Cardiac muscle cell (in vitro differentiated cells and primary cell): ENCODE measurements around the gene PRAF2. TPM values are rescaled to one million over a fixed set of nuclear protein-coding genes. Genes with fewer than 3 reads are reported as not detected.

Source experiments
- DNase-seq, 2 donors: peaks; one replicate each; pipeline versions ENCODE4 v3.0.0 to v3.0.0-alpha.2; 2010 to 2017; ENCODE audit warnings: low read depth in 1 of 2, low spot score in 1 of 2
- H3K27ac ChIP-seq: fragments of 200-600 bp; sonication (generic); 2 replicates; pipeline ENCODE4 v1.5.1; 2016
- H3K27me3 ChIP-seq: fragments of 200-600 bp; sonication (generic); 2 replicates; pipeline ENCODE4 v1.6.0; 2016; ENCODE audit warnings: control low read depth
- H3K36me3 ChIP-seq: fragments of 200-600 bp; sonication (generic); 2 replicates; pipeline ENCODE4 v1.5.1; 2016; ENCODE audit warnings: control low read depth
- H3K4me1 ChIP-seq: fragments of 200-600 bp; sonication (generic); 2 replicates; pipeline ENCODE4 v1.8.1; 2017; ENCODE audit warnings: low read depth, mild to moderate bottlenecking, mixed run types
- H3K4me3 ChIP-seq: fragments of 200-600 bp; sonication (generic); 2 replicates; pipeline ENCODE4 v1.5.1; 2016; ENCODE audit warnings: mild to moderate bottlenecking
- H3K9me3 ChIP-seq: fragments of 200-600 bp; sonication (generic); 2 replicates; pipeline ENCODE4 v1.5.1; 2017; ENCODE audit warnings: low read depth, mild to moderate bottlenecking, control low read depth
- CTCF ChIP-seq: IDR thresholded peaks from 2 replicates; pipeline ENCODE4 v1.5.1; 2012; ENCODE audit warnings: low read depth, mild to moderate bottlenecking, low read length
- polyA plus RNA-seq: library from polyadenylated mRNA; unstranded; fragments of >200 nt; fragmentation: Nextera tagmentation; extraction: Ambion mirVana; gene quantifications from 2 replicates; pipeline ENCODE4 v1.2.1, GENCODE V29; 2016
- total RNA-seq: library from RNA; depleted of rRNA; stranded (reverse); fragments of >200 nt; gene quantifications from 2 replicates; pipeline ENCODE4 v1.2.3, GENCODE V29; 2016

Gene PRAF2
- total and polyA plus RNA-seq, 2 experiments from 2014 or later = 30.3 to 76.7 TPM

- TF ChIP-seq CTCF = no peak
- H3K4me1 ChIP-seq = no peaks in the 10 kb centered on the region
- no peak for DNase-seq
- no peaks in the 10 kb centered on the region for H3K36me3 ChIP-seq
- no peaks in the 10 kb centered on the region for H3K27me3 ChIP-seq
- H3K27ac ChIP-seq = no peak overlapping the region
- H3K9me3 ChIP-seq = no peaks in the 10 kb centered on the region
- no peak overlapping the region for H3K4me3 ChIP-seq
Measured at GRCh38 chrX:49089553-49089952, 15.8 kb upstream of the PRAF2 start.

- H3K9me3 ChIP-seq = no peaks in the 10 kb centered on the region
- no peaks in the 10 kb centered on the region for H3K27me3 ChIP-seq
- no peaks in the 10 kb centered on the region for H3K4me1 ChIP-seq
- no peaks in the 10 kb centered on the region for H3K36me3 ChIP-seq
- TF ChIP-seq CTCF = no peak
- no peak for DNase-seq
- no peak overlapping the region for H3K4me3 ChIP-seq
- H3K27ac ChIP-seq = no peak overlapping the region
Measured at GRCh38 chrX:49082271-49082871, 8.6 kb upstream of the PRAF2 start.

GRCh38 chrX:49079489-49080428, 6.0 kb upstream of the PRAF2 start, which contains the start of gene WDR45:
Gene WDR45 (minus strand): TSS chrX:49079887. CDS start chrX:49078095, 1,792 bp downstream.
- Histone ChIP-seq H3K9me3 (no peaks in the 10 kb centered on the region), H3K4me3 (peak within 1 kb of the TSS; percentile 32), H3K4me1 (no peaks in the 10 kb centered on the region), H3K27me3 (no peaks in the 10 kb centered on the region), H3K36me3 (no peaks in the 10 kb centered on the region), H3K27ac (peak within 1 kb of the TSS; percentile 90)
- peak; percentile 55 to 72 for DNase-seq
- TF ChIP-seq CTCF = no peak

GRCh38 chrX:49077941-49078340, 4.1 kb upstream of the PRAF2 start:
- DNase-seq = no peak
- Histone ChIP-seq H3K27ac (no peak overlapping the region), H3K9me3 (no peaks in the 10 kb centered on the region), H3K4me3 (no peak overlapping the region), H3K36me3 (no peaks in the 10 kb centered on the region), H3K4me1 (no peaks in the 10 kb centered on the region), H3K27me3 (no peaks in the 10 kb centered on the region)
- no peak for TF ChIP-seq CTCF

- no peaks in the 10 kb centered on the region for H3K9me3 ChIP-seq
- no peaks in the 10 kb centered on the region for H3K4me1 ChIP-seq
- DNase-seq = no peak
- no peak overlapping the region for H3K27ac ChIP-seq
- no peaks in the 10 kb centered on the region for H3K27me3 ChIP-seq
- H3K4me3 ChIP-seq = no peak overlapping the region
- no peaks in the 10 kb centered on the region for H3K36me3 ChIP-seq
- TF ChIP-seq CTCF = no peak
Measured at GRCh38 chrX:49075347-49075746, 1.5 kb upstream of the PRAF2 start.
